Epithelial cell of esophagus (primary cell): ENCODE measurements around the gene PARP8.
"Not testable (repeated sequence)": the region's sequence is repeated elsewhere in the genome, so short reads cannot be mapped to it uniquely, and the experiment has no call there.

Source experiments
- DNase-seq: peaks from one replicate; pipeline ENCODE4 v3.0.0; 2010; ENCODE audit warnings: low read depth
- H3K4me3 ChIP-seq: 2 replicates; pipeline ENCODE4 v1.5.1; 2011; ENCODE audit warnings: mild to moderate bottlenecking, low read length, control low read depth
- TF ChIP-seq, protein P1 (sequence below): IDR thresholded peaks from 2 replicates; pipeline ENCODE4 v1.5.1; 2011; ENCODE audit warnings: low read depth, mild to moderate bottlenecking, low read length, control low read depth, inconsistent platforms; ENCODE audit not compliant: insufficient read depth; ENCODE audit errors: missing control alignments

The PARP8 gene

DNA sequence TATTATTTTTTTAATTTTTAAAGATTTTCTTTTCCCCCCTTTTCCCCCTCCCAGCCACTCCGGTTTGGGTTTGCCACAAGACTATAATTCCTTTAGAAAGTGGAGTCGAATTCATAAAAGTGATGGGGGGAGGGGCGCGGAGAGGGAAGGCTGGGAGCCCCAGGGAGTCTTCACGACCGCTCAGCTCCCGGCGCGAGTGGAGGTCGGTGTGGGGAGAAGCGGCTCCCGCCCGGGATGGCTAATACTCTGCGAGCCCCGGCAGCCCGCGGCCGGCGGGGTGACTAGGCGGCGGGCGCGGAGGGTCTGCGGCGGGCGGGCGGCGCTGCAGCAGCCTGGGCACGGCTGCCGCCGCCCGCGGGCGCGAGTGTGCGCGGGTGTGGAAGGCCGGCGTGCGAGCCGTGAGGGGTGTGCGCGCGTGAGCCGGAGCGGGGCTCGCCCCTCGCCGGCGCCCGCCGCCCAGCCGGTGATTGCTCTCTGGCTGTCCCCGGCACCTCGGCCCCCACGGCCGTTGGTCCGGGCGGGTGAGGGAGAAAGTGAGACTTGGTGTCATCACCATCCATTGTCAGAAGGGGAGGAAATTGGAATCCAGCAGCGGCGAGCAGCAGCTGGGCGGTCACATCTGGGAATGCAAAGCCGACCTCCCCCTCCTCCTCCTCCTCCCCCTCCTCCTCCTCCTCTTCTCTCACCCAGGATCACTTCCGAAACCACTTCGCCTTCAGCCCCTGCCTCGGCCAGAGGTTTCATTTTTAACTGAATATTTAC is at the start of gene PARP8:
TSS of gene PARP8 (plus strand) at position 377 of the 762 bp plus-strand sequence. CDS start 459 bp downstream, outside the sequence.
- peak within 1 kb of the TSS; percentile 85 for H3K4me3 ChIP-seq
- peak; percentile 40 for DNase-seq
- TF ChIP-seq, protein P1, sequence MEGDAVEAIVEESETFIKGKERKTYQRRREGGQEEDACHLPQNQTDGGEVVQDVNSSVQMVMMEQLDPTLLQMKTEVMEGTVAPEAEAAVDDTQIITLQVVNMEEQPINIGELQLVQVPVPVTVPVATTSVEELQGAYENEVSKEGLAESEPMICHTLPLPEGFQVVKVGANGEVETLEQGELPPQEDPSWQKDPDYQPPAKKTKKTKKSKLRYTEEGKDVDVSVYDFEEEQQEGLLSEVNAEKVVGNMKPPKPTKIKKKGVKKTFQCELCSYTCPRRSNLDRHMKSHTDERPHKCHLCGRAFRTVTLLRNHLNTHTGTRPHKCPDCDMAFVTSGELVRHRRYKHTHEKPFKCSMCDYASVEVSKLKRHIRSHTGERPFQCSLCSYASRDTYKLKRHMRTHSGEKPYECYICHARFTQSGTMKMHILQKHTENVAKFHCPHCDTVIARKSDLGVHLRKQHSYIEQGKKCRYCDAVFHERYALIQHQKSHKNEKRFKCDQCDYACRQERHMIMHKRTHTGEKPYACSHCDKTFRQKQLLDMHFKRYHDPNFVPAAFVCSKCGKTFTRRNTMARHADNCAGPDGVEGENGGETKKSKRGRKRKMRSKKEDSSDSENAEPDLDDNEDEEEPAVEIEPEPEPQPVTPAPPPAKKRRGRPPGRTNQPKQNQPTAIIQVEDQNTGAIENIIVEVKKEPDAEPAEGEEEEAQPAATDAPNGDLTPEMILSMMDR = no peak

DNA sequence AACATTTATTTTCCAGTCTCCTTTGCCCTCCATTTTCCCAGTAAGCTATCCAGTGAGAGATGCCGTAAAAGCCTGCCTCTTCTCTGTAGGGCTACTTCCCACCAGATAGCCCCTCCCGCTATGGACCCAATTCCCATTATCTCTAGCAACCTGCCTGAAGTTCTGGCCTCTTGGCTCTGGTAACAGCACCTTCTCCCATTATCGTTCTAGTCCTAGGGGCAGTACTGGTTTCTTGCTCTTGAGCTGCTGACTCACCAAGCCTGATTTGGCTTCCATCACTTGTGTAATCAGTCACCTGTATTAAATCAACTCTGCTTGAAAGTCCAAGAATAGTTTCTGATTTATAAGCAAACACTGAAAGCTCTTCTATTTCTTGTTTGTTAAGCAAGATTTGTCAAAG is 42.8 kb upstream of the PARP8 start:
- TF ChIP-seq, protein P1 = no peak
- H3K4me3 ChIP-seq = no peak overlapping the region
- DNase-seq = peak; percentile 71

GRCh38 chr5:50634866-50635265 is 31.6 kb upstream of the PARP8 start:
- DNase-seq, H3K4me3 ChIP-seq: not testable (repeated sequence)

DNA sequence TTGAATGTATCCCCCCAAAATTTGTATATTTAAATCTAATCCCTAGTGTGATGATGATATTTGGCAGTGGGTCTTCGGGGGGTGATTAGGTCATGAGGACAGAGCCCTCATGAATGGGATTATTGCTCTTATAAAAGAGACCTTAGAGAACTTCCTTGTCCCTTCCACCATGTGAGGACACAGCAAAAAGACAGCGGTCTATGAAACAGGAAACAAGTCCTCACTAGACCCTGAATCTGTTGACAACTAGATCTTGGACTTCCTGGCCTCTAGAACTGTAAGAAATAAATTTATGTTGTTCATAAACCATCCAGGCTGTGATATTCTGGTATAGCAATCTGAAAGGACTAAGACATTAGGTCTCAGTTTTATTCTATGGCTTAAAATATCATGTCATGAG is 28.9 kb upstream of the PARP8 start:
- DNase-seq, H3K4me3 ChIP-seq: not testable (repeated sequence)

GRCh38 chr5:50646591-50646990 is 19.8 kb upstream of the PARP8 start:
- TF ChIP-seq, protein P1 = no peak
- DNase-seq = no peak

DNA sequence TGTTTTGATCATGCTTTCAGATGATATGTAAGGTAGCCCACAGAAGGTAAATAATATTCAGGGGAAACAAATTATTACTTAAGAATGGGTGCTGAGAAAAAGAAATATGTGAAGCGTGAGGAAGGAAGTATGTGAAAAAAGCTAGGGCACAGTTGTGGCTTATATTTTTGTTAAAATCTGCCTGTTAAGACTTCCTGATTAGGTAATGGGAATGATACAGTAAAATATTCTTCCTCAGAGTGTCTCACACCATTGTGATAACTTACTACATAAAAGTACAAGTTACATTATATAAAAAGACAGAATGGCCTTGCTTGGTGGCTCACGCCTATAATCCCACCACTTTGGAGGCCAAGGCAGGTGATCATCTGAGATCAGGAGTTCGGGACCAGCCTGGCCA is 18.7 kb upstream of the PARP8 start:
- no peak for DNase-seq
- TF ChIP-seq, protein P1 = no peak
- no peak overlapping the region for H3K4me3 ChIP-seq

More at GRCh38 chr5:50646591-50646990, 19.8 kb upstream of the PARP8 start:
- no peak overlapping the region for H3K4me3 ChIP-seq

GRCh38 chr5:50653946-50654345 is 12.5 kb upstream of the PARP8 start:
- H3K4me3 ChIP-seq = no peak overlapping the region
- no peak for DNase-seq
- TF ChIP-seq, protein P1 = no peak

DNA sequence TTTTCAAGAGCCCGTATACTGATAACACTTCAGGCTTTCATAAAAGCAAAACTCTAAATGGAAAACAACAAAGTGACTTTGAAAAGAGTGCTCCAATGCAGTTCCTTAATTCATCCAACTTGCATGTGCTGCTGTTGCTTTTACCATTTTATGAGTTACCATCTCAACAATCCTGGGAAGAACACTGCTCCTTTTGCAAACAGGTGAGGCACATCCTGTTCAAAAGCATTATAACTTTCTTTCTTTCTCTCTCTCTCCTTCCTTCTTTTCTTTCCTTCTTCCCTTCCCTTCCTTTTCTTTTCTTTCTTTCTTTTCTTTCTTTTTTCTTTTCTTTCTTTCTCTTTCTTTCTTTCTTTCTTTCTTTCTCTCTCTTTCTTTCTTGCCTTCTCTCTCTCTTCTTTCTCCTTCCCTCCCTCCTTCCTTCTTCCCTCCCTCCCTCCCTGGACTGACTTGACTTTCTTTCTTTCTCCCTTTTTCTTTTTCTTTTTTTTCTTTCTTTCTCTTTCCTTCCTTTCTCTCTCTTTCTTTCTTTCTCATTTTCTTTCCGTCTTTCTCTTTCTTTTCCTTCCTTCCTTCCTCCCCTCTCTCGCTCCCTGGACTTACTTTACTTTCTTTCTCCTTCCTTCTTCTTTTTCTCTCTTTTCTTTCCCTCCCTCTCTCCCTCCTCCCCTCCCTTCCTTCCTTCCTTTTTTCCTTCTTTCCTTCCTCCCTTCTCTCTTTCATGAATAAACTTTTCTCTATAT is 11.2 kb upstream of the PARP8 start:
- DNase-seq = no peak
- H3K4me3 ChIP-seq = no peak overlapping the region
- TF ChIP-seq, protein P1 = no peak
